ENCODE data around the gene KMT2E.

Gene KMT2E

DNA sequence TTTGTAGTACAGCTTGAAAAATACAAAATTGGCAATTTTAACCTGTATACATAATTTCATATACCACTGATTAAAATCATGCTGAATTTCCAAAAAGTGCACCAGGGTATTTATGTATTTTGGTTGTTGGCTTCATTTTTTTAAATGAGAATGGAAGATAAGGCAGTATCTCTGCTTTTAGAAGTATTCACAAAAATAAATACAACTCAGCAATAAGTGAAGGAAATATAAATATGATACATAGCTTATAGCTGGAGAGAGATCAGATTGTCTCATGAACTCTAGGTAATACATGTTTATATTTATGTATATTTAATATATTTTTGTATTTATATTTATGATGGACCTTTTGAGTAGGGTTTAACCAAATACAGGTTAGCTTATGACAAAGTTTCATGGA is 81.0 kb downstream of the KMT2E start:
- DNase-seq = no peak

DNA sequence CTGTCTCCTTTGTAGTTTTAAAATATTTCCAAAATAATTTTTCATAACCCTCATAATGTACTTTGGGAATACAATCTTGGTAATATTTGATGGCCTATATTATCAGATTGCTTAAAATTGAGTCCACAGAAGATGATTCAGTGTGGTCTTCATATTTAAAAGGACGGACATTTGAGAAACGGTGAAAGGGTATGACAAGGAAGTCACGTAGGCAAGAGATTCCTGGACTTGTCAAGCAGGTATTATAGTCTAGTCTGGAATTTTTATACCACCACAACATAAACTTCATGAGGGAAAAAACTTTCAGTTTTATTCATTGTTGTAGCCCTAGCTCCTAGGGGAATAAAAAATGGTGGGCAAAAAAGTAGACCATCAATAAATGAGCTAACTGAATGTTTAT is 82.3 kb downstream of the KMT2E start:
- no peak for DNase-seq

DNA sequence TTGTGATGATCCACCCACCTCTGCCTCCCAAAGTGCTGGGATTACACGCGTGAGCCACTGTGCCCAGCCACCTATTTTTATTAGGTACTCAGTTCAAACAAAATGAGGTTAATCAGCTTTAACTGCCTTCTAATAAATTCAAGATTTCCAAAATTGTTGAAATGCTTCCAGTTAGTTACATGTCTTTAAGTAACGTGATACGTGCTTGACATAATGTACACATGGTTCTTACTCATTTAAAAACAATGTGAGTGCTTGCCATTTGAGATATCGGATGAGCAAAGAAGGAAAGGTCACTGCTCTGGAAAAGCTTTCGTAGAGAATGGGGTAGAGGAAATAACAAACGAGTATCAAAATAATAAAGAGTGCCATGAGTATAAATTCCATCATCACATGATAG is 83.6 kb downstream of the KMT2E start:
- DNase-seq = peak; percentile 17

DNA sequence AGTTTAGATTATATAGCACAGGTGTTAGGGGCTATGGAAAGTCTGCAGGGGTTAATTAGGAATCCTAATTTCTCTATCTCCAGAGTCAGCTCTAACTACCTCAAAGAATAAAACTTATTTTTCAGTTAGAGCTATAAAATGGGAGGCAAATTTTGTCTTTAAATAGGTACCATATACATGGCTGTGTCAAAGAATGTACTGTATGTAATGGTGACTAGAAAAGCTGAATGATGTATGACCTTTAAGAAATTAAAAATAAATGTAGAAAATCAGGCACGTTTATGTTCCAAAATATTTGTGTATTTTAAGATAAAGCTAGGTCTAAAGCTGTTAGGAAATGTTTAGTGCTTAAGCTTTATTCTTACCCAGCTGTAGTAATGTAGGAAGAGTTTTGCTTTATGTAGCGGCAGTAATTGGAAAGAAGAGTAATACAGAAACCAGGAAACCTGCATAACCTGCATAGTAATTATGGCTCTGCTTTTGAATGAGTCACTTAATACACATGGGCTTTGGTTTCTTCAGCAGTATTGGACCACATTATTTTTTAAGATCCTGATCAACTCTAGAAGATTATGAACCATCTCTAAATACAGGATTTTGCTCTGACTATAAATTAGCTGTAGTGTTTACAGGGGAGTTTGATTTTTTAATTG is 85.0 kb downstream of the KMT2E start:
- peak; percentile 51 for DNase-seq

- no peak for DNase-seq
Measured at GRCh38 chr7:105101864-105102263, 87.9 kb downstream of the KMT2E start.

- DNase-seq = no peak
Measured at GRCh38 chr7:105102557-105103352, 88.8 kb downstream of the KMT2E start.

GRCh38 chr7:105105579-105105978 is 91.6 kb downstream of the KMT2E start:
- no peak for DNase-seq

GRCh38 chr7:105106473-105106872 is 92.5 kb downstream of the KMT2E start:
- no peak for DNase-seq

GRCh38 chr7:105107458-105107857 is 93.5 kb downstream of the KMT2E start:
- no peak for DNase-seq

DNA sequence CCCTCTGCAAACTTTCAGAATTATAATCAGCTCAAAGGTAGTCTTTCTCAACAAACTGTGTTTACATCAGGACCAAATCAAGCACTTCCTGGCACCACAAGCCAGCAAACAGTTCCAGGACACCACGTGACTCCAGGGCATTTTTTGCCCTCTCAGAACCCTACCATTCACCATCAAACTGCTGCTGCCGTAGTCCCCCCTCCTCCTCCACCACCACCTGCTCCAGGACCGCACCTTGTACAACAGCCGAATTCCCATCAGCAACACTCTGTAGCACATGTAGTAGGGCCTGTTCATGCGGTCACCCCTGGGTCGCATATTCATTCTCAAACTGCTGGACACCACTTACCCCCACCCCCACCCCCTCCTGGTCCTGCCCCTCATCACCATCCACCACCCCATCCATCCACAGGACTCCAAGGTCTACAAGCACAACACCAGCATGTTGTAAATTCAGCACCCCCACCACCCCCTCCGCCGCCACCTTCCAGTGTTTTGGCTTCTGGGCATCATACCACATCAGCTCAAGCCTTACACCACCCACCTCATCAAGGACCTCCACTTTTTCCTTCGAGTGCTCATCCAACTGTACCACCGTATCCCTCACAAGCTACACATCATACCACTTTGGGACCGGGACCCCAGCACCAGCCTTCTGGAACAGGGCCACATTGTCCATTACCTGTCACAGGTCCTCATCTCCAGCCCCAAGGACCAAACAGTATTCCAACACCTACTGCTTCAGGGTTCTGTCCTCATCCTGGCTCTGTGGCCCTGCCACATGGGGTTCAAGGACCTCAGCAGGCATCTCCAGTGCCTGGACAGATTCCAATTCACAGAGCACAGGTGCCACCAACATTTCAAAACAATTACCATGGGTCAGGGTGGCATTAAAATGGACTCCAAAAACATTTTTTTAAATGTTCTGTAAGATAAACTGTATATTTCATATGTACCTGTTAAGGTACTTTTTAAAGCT is 98.7 kb downstream of the KMT2E start:
- DNase-seq = no peak

- DNase-seq = no peak
Measured at GRCh38 chr7:105118612-105119600, 104.9 kb downstream of the KMT2E start.

DNA sequence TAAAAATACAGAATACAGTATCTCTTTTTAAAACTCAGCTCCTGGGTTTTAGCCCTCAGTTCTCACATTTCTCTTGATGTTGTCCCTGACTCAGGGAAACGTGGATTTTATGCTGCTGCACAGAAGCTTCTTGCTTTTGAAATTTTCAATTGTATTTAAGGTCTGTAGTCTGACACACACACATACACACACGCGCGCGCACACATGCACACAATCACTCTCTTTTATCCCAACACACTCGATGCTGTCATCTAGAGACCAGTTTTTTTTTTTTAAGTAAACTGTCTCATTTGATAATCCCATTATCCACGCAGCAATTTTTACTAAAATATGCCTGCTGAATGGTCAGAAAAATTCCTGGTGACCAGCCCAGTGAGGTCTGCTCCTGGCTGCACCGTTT is 108.6 kb downstream of the KMT2E start:
- DNase-seq = no peak

DNA sequence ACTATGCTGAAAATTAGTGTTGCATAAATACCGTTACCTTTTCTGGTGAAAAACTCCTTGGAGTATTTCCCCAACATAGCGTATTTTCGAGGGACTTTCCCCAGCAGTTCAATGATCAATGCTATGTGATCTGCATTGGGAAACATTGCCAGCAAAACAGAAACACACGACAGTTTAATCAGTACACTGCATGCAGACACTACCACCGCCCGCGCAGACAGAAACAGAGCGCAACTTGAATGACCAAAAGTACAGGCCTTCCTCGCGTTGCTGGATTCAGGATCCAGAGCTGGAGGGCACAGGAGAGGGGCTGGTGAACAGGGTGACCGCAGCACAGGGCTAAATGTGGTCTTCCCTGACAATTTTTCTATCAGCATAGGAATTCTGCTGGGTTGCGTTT is 111.7 kb downstream of the KMT2E start:
- DNase-seq = no peak

- no peak for DNase-seq
Measured at GRCh38 chr7:105126436-105126975, 112.5 kb downstream of the KMT2E start.

GRCh38 chr7:105127179-105127578 is 113.2 kb downstream of the KMT2E start:
- no peak for DNase-seq

DNA sequence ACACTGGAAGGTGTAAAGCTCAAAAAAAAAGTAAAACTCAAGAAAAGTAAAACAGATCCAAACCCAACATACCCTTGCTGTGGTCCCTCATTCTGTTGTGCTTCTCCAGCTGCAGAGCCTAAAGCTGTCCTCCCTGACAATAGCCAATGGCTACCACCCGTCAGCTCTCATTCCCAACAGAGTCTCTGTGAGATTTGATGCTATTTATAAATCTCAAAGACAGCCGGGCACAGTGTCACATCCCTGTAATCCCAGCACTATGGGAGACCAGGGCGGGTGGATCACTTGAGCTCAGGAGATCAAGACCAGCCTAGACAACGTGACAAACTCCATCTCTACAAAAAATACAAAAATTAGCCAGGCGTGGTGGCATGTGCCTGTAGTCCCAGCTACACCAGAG is 116.0 kb downstream of the KMT2E start:
- DNase-seq = no peak

- no peak for DNase-seq
Measured at GRCh38 chr7:105130580-105130979, 116.6 kb downstream of the KMT2E start.

- DNase-seq = no peak
Measured at GRCh38 chr7:105131033-105131656, 117.1 kb downstream of the KMT2E start.

DNA sequence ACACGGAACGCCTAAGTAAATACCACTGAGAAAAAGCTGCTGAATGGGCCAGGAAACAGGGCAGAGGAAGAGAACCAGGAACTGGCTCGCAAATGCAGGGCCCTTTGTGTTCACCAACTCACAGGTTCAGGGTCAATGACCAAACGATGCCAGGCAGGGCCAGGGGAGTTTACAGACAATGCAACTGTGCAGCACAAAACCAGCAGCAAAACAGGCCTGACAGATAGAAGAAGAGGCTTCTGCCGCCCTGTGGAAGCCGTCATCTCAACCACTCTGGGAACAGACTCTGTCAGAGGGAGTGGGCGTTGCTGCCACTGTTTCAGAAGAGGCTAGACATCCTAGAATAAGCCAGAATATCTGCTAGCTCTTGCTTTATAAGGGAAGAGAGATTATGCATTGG is 117.9 kb downstream of the KMT2E start:
- peak; percentile 66 for DNase-seq

DNA sequence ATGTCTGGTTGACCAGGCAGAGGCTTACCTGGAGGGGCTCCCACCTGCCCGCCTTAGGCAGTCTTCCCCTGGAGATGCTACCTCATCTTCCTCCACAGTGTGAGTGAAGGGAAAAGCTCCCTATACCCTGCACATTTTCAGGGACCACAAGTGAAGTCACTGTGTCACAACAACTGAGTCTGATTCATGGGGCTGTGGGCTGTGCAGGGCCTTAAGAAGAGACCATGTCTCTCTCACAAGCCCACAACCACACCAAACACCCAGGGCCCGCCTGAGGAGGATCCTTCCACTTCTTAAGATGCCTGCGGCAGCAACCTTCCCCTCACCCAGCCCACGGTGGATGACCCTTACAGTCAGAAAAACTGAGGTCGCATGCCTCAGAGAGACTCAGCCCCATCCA is 118.3 kb downstream of the KMT2E start:
- no peak for DNase-seq

DNA sequence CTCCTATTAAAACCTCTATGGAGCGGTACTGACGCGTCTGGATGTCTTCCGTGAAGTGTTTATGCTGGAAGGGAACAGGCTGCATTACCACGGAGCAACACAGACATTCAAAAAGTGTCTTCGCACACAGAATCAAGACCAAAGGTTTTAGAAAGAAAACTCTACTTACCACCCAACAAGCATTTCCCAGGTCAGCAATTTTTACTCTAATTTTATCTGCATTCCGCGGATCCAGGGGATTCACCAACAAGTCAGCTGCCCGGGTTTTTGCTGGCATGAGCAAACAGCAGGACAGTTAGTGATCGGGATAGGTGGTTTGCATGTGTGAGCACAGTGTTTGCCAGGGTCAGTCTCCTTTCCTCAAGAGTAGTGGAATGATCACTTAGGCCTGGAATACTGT is 118.8 kb downstream of the KMT2E start:
- no peak for DNase-seq

Data from NCI-H69 (cell line).